Thyroid gland (tissue), 4 donors: ENCODE measurements around the gene PAX3. TPM values are rescaled to one million over a fixed set of nuclear protein-coding genes. Genes with fewer than 3 reads are reported as not detected.
A peak's percentile ranks its signal among the peaks of the same experiment; 100 is the strongest.

Experiments used
- DNase-seq, 2 donors: peaks; one replicate each; pipeline ENCODE4 v3.0.0-alpha.2; 2019
- H3K27ac ChIP-seq, 3 donors: fragments of 200-600 bp; sonication (generic); 1 replicate in 2 of 3; 2 replicates in 1 of 3; pipeline ENCODE4 v1.5.1; 2016 to 2019; ENCODE audit warnings: mild to moderate bottlenecking in 1 of 3, moderate library complexity in 1 of 3
- H3K27me3 ChIP-seq: fragments of 200-600 bp; sonication (generic); one replicate; pipeline ENCODE4 v1.5.1; 2019
- H3K36me3 ChIP-seq, 2 donors: fragments of 200-600 bp; sonication (generic); one replicate each; pipeline ENCODE4 v1.5.1; 2016 to 2019
- H3K4me1 ChIP-seq, 2 donors: fragments of 200-600 bp; sonication (generic); one replicate each; pipeline ENCODE4 v1.5.1; 2017 to 2019
- H3K4me3 ChIP-seq, 3 donors: fragments of 200-600 bp; sonication (generic); replicated peaks in 1 of 3; 1 replicate in 2 of 3; 2 replicates in 1 of 3; pipeline ENCODE4 v1.5.1; 2016; ENCODE audit warnings: mild to moderate bottlenecking in 1 of 3
- H3K9me3 ChIP-seq: fragments of 200-600 bp; sonication (generic); one replicate; pipeline ENCODE4 v1.5.1; 2017
- CTCF ChIP-seq, 6 experiments: fragments of 200-600 bp in 3 of 6; fragments of 450-650 bp in 3 of 6; sonication (generic) in 3 of 6; IDR thresholded peaks; one replicate each; pipeline ENCODE4 v1.5.1; 2016 to 2019; ENCODE audit warnings: antibody characterized with exemption in 6 of 6, mild to moderate bottlenecking in 2 of 6, inconsistent platforms in 1 of 6, moderate library complexity in 1 of 6
- POLR2A ChIP-seq, 2 donors: fragments of 450-650 bp; IDR thresholded peaks; one replicate each; pipeline ENCODE4 v1.6.1; 2017; ENCODE audit warnings: antibody characterized with exemption in 2 of 2, mild to moderate bottlenecking in 2 of 2, moderate library complexity in 1 of 2
- WGBS, 2 donors: methylation state at CpG; one replicate each; pipeline ENCODE4 v1.1.5; 2017; 5-methylcytosine and 5-hydroxymethylcytosine counted together
- intact Hi-C: fragments of 100-400 bp; cut with DNase I; formaldehyde crosslinking; loops from one replicate; pipeline ENCODE4 v1.15.1; 2023
- total RNA-seq, 4 donors: library from RNA; depleted of rRNA; stranded (reverse); fragments of >200 nt; gene quantifications; one replicate each; pipeline ENCODE4 v1.2.3, GENCODE V29; 2016

The PAX3 gene
- not detected for total RNA-seq

- Histone ChIP-seq H3K4me3 (no peak within 1 kb of the TSS), H3K9me3 (no peaks in the 10 kb centered on the region), H3K27me3 (peaks cover 95% of the 10 kb centered on the region), H3K27ac (no peak within 1 kb of the TSS), H3K36me3 (no peaks in the 10 kb centered on the region), H3K4me1 (peaks cover 6 to 28% of the 10 kb centered on the region in 2 donors)
- intact Hi-C loops = no loop called here
- WGBS, 2 donors = 3 to 5% methylated on average over 42 to 50 of the region's 63 CpGs
- DNase-seq = no peak
- TF ChIP-seq POLR2A (IDR thresholded peaks at IDR 0.05) (no peak), CTCF (IDR thresholded peaks at IDR 0.05) (no peak)
Observed at GRCh38 chr2:222298311-222299150, at the start of gene PAX3. TSS of gene PAX3 (minus strand) at chr2:222298998. CDS start at chr2:222298615, 383 bp downstream.

- H3K27ac ChIP-seq = peak overlapping the region in 2 of 3 donors; percentile 4 to 54
- 28 to 41% methylated on average over 1 of the region's 1 CpG for WGBS, 2 donors
- TF ChIP-seq POLR2A (IDR thresholded peaks at IDR 0.05) = no peak
- DNase-seq = peak; percentile 6 to 25
- no peaks in the 10 kb centered on the region for H3K36me3 ChIP-seq
- no peak overlapping the region for H3K4me3 ChIP-seq
- intact Hi-C loops = no loop called here
- no peaks in the 10 kb centered on the region for H3K9me3 ChIP-seq
- H3K4me1 ChIP-seq = peaks cover 0 to 12% of the 10 kb centered on the region in 2 donors
- H3K27me3 ChIP-seq = no peaks in the 10 kb centered on the region
Observed at GRCh38 chr2:222341331-222341730, 42.5 kb upstream of the PAX3 start.

- no peaks in the 10 kb centered on the region for H3K9me3 ChIP-seq
- DNase-seq = no peak
- no peak overlapping the region for H3K27ac ChIP-seq
- 92 to 97% methylated on average over 1 of the region's 1 CpG for WGBS, 2 donors
- H3K27me3 ChIP-seq = no peaks in the 10 kb centered on the region
- H3K4me1 ChIP-seq = peaks cover 0 to 12% of the 10 kb centered on the region in 2 donors
- no peaks in the 10 kb centered on the region for H3K36me3 ChIP-seq
- intact Hi-C loops = no loop called here
- no peak overlapping the region for H3K4me3 ChIP-seq
- no peak for TF ChIP-seq CTCF (IDR thresholded peaks at IDR 0.05)
- no peak for TF ChIP-seq POLR2A (IDR thresholded peaks at IDR 0.05)
Observed at GRCh38 chr2:222338374-222338773, 39.6 kb upstream of the PAX3 start.

GRCh38 chr2:222336931-222337330 lies 38.1 kb upstream of the PAX3 start:
- Histone ChIP-seq H3K27me3 (no peaks in the 10 kb centered on the region), H3K4me1 (peaks cover 0 to 12% of the 10 kb centered on the region in 2 donors), H3K4me3 (no peak overlapping the region), H3K36me3 (no peaks in the 10 kb centered on the region), H3K9me3 (no peaks in the 10 kb centered on the region), H3K27ac (no peak overlapping the region)
- TF ChIP-seq POLR2A (IDR thresholded peaks at IDR 0.05) (no peak), CTCF (IDR thresholded peaks at IDR 0.05) (no peak)
- no peak for DNase-seq
- intact Hi-C loops = no loop called here

GRCh38 chr2:222336442-222336841 lies 37.6 kb upstream of the PAX3 start:
- 91 to 95% methylated on average over 1 of the region's 1 CpG for WGBS, 2 donors
- no peak for DNase-seq
- no peaks in the 10 kb centered on the region for H3K27me3 ChIP-seq
- H3K4me3 ChIP-seq = no peak overlapping the region
- H3K27ac ChIP-seq = no peak overlapping the region
- TF ChIP-seq POLR2A (IDR thresholded peaks at IDR 0.05) (no peak), CTCF (IDR thresholded peaks at IDR 0.05) (no peak)
- intact Hi-C loops = no loop called here
- no peaks in the 10 kb centered on the region for H3K36me3 ChIP-seq
- no peaks in the 10 kb centered on the region for H3K9me3 ChIP-seq
- H3K4me1 ChIP-seq = peaks cover 0 to 7% of the 10 kb centered on the region in 2 donors
